Breast epithelium (tissue), 4 donors: ENCODE results near the gene JPH3. TPM values are rescaled to one million over a fixed set of nuclear protein-coding genes. Genes with fewer than 3 reads are reported as not detected.

Experiments used
- DNase-seq, 2 donors: peaks; one replicate each; pipeline ENCODE4 v3.0.0-alpha.2; 2019; ENCODE audit warnings: low spot score in 2 of 2
- H3K27ac ChIP-seq, 2 donors: fragments of 200-600 bp; sonication (generic) in 1 of 2; one replicate each; pipeline ENCODE4 v1.5.1; 2016 to 2019; ENCODE audit warnings: mild to moderate bottlenecking in 1 of 2
- H3K27me3 ChIP-seq, 2 donors: fragments of 200-600 bp; sonication (generic) in 1 of 2; one replicate each; pipeline versions ENCODE4 v1.5.1 to v1.6.0; 2017 to 2019; ENCODE audit warnings: control low read depth in 1 of 2, mild to moderate bottlenecking in 1 of 2
- H3K36me3 ChIP-seq: fragments of 200-600 bp; one replicate; pipeline ENCODE4 v1.5.1; 2019
- H3K4me1 ChIP-seq, 2 donors: fragments of 200-600 bp; sonication (generic); one replicate each; pipeline ENCODE4 v1.5.1; 2016 to 2019; ENCODE audit warnings: control low read depth in 1 of 2
- H3K4me3 ChIP-seq, 3 donors: fragments of 200-600 bp; sonication (generic); 1 replicate in 2 of 3; 2 replicates in 1 of 3; pipeline ENCODE4 v1.5.1; 2016 to 2019; ENCODE audit warnings: mild to moderate bottlenecking in 3 of 3, moderate library complexity in 2 of 3
- H3K9me3 ChIP-seq, 2 donors: fragments of 200-600 bp; sonication (generic) in 1 of 2; one replicate each; pipeline ENCODE4 v1.5.1; 2016 to 2019; ENCODE audit warnings: control low read depth in 1 of 2
- CTCF ChIP-seq, 3 donors: fragments of 450-650 bp; IDR thresholded peaks; one replicate each; pipeline ENCODE4 v1.5.1; 2016 to 2017; ENCODE audit warnings: antibody characterized with exemption in 3 of 3, mild to moderate bottlenecking in 3 of 3, moderate library complexity in 3 of 3
- POLR2A ChIP-seq: fragments of 450-650 bp; IDR thresholded peaks from one replicate; pipeline ENCODE4 v1.6.1; 2016; ENCODE audit warnings: antibody characterized with exemption, mild to moderate bottlenecking, moderate library complexity
- POLR2AphosphoS5 ChIP-seq, 3 donors: sonication (generic); formaldehyde crosslinking; IDR thresholded peaks; one replicate each; pipeline ENCODE4 v1.6.1; 2017; ENCODE audit warnings: antibody characterized with exemption in 3 of 3
- intact Hi-C: fragments of 100-400 bp; cut with DNase I; formaldehyde crosslinking; loops from one replicate; pipeline ENCODE4 v1.15.1; 2023; ENCODE audit warnings: low total_unique reads
- total RNA-seq, 3 donors: library from RNA; depleted of rRNA; stranded (reverse); fragments of >200 nt; gene quantifications; one replicate each; pipeline ENCODE4 v1.1.0, GENCODE V29; 2016

JPH3 gene
- total RNA-seq, 3 donors from 2014 or later = 0.33 TPM; not detected in 2

GRCh38 chr16:87681981-87682570 lies 79.8 kb downstream of the JPH3 start:
- Histone ChIP-seq H3K4me3 (no peak overlapping the region), H3K9me3 (no peaks in the 10 kb centered on the region), H3K27me3 (peaks cover 3 to 62% of the 10 kb centered on the region in 2 donors), H3K4me1 (no peaks in the 10 kb centered on the region), H3K27ac (no peak overlapping the region), H3K36me3 (no peaks in the 10 kb centered on the region)
- TF ChIP-seq POLR2A (no peak), POLR2AphosphoS5 (IDR thresholded peaks at IDR 0.05) (no peak), CTCF (IDR thresholded peaks at IDR 0.05) (no peak)
- no peak for DNase-seq
- intact Hi-C loops = loop anchor here (2.0 kb wide), 1 partner anchor 67 kb away; no protein-coding TSS in a partner anchor

GRCh38 chr16:87682852-87683399 lies 80.6 kb downstream of the JPH3 start:
- Histone ChIP-seq H3K4me3 (no peak overlapping the region), H3K27ac (no peak overlapping the region), H3K27me3 (peaks cover 3 to 70% of the 10 kb centered on the region in 2 donors), H3K4me1 (no peaks in the 10 kb centered on the region), H3K9me3 (no peaks in the 10 kb centered on the region), H3K36me3 (no peaks in the 10 kb centered on the region)
- DNase-seq = no peak
- intact Hi-C loops = loop anchor here (2.0 kb wide), 1 partner anchor 68 kb away; no protein-coding TSS in a partner anchor
- no peak for TF ChIP-seq POLR2A
- no peak for TF ChIP-seq POLR2AphosphoS5 (IDR thresholded peaks at IDR 0.05)
- TF ChIP-seq CTCF (IDR thresholded peaks at IDR 0.05) = no peak

GRCh38 chr16:87684106-87684677 lies 81.9 kb downstream of the JPH3 start:
- Histone ChIP-seq H3K4me3 (no peak overlapping the region), H3K4me1 (no peaks in the 10 kb centered on the region), H3K27ac (no peak overlapping the region), H3K36me3 (no peaks in the 10 kb centered on the region), H3K9me3 (no peaks in the 10 kb centered on the region), H3K27me3 (peaks cover 3 to 77% of the 10 kb centered on the region in 2 donors)
- intact Hi-C loops = no loop called here
- no peak for TF ChIP-seq POLR2AphosphoS5 (IDR thresholded peaks at IDR 0.05)
- no peak for DNase-seq

GRCh38 chr16:87684711-87685404 lies 82.5 kb downstream of the JPH3 start:
- no peak for DNase-seq
- H3K4me3 ChIP-seq = no peak overlapping the region
- H3K27ac ChIP-seq = no peak overlapping the region
- no peaks in the 10 kb centered on the region for H3K4me1 ChIP-seq
- H3K9me3 ChIP-seq = no peaks in the 10 kb centered on the region
- TF ChIP-seq CTCF (IDR thresholded peaks at IDR 0.05) = no peak
- TF ChIP-seq POLR2AphosphoS5 (IDR thresholded peaks at IDR 0.05) = no peak
- TF ChIP-seq POLR2A = no peak
- peaks cover 3 to 81% of the 10 kb centered on the region in 2 donors for H3K27me3 ChIP-seq
- H3K36me3 ChIP-seq = no peaks in the 10 kb centered on the region
- intact Hi-C loops = loop anchor here (5.0 kb wide), 1 partner anchor 1793 kb away; no protein-coding TSS in a partner anchor

- Histone ChIP-seq H3K27ac (no peak overlapping the region), H3K27me3 (peaks cover 3 to 81% of the 10 kb centered on the region in 2 donors), H3K4me1 (no peaks in the 10 kb centered on the region), H3K36me3 (no peaks in the 10 kb centered on the region), H3K4me3 (no peak overlapping the region), H3K9me3 (no peaks in the 10 kb centered on the region)
- intact Hi-C loops = loop anchor here (5.0 kb wide), 1 partner anchor 1793 kb away; no protein-coding TSS in a partner anchor
- TF ChIP-seq CTCF (IDR thresholded peaks at IDR 0.05) (no peak), POLR2A (no peak), POLR2AphosphoS5 (IDR thresholded peaks at IDR 0.05) (no peak)
- no peak for DNase-seq
Observed at GRCh38 chr16:87685405-87685755, 83.1 kb downstream of the JPH3 start.
